ENCODE measurements around the gene GJB1.
"Not testable (repeated sequence)": the region's sequence is repeated elsewhere in the genome, so short reads cannot be mapped to it uniquely, and the experiment has no call there.

Gene GJB1

GRCh38 chrX:71222929-71223328 lies at the start of gene GJB1:
GJB1 (plus strand) TSS chrX:71223224; CDS start chrX:71223708, 484 bp downstream.
- no peak for TF ChIP-seq CTCF (conservative IDR thresholded peaks at IDR 0.05; ENCODE audit: low read length)
- no peak within 1 kb of the TSS for H3K4me3 ChIP-seq (ENCODE audit: low read length)
- no peak for DNase-seq (ENCODE audit: low read depth)

GRCh38 chrX:71173440-71173839 lies 49.6 kb upstream of the GJB1 start:
- no peak for TF ChIP-seq CTCF (conservative IDR thresholded peaks at IDR 0.05; ENCODE audit: low read length)

GRCh38 chrX:71174795-71175194 lies 48.2 kb upstream of the GJB1 start:
- no peak for TF ChIP-seq CTCF (conservative IDR thresholded peaks at IDR 0.05; ENCODE audit: low read length)
- H3K4me3 ChIP-seq (ENCODE audit: low read length): no peak overlapping the region
- DNase-seq (ENCODE audit: low read depth): no peak

More at GRCh38 chrX:71173440-71173839, 49.6 kb upstream of the GJB1 start:
- DNase-seq (ENCODE audit: low read depth): no peak
- no peak overlapping the region for H3K4me3 ChIP-seq (ENCODE audit: low read length)

- DNase-seq (ENCODE audit: low read depth): no peak
- no peak for TF ChIP-seq CTCF (conservative IDR thresholded peaks at IDR 0.05; ENCODE audit: low read length)
- H3K4me3 ChIP-seq (ENCODE audit: low read length): no peak overlapping the region
Measured at GRCh38 chrX:71175531-71175930, 47.5 kb upstream of the GJB1 start.

GRCh38 chrX:71177327-71177726 lies 45.7 kb upstream of the GJB1 start:
- no peak overlapping the region for H3K4me3 ChIP-seq (ENCODE audit: low read length)
- peak; percentile 24 for DNase-seq (ENCODE audit: low read depth)
- no peak for TF ChIP-seq CTCF (conservative IDR thresholded peaks at IDR 0.05; ENCODE audit: low read length)

- peak; percentile 62 for DNase-seq (ENCODE audit: low read depth)
- no peak overlapping the region for H3K4me3 ChIP-seq (ENCODE audit: low read length)
- peak; percentile 69 for TF ChIP-seq CTCF (conservative IDR thresholded peaks at IDR 0.05; ENCODE audit: low read length)
Measured at GRCh38 chrX:71178908-71179307, 44.1 kb upstream of the GJB1 start.

- DNase-seq (ENCODE audit: low read depth); H3K4me3 ChIP-seq (ENCODE audit: low read length): not testable (repeated sequence)
Measured at GRCh38 chrX:71180579-71181265, 42.3 kb upstream of the GJB1 start.
